ENCODE results near the gene SH3RF3.

Gene SH3RF3

DNA sequence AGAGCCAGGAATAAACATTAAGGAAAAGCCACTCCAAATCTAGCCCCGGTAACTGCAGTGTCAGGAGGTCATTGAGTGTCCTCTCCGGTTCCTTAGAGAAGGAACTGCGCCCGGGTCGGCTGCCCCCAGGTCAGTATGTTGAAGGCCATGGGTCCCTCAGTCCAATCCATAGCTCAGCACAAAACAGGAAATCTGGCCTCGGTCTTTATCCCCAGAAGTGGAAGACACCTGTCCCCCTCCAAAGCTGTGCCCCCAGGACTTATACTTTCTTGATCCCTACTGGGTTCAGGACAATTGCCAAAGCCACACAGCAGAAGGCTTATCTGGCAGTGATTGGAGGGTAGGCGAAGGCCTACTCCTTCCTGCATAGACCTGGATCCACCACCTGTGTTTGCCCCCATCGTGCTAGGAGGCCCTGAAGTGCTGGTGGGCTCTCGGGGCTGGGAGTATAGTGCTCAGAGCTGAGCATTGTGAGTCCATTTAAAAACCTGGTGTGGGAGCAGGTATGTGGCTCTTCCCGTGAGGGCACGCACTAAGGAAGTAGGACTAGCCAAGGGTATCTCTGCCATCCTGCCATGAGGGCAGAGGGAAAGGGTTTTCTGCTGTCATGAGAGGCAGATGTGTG, 306.2 kb downstream of the SH3RF3 start:
- TF ChIP-seq, protein P1, sequence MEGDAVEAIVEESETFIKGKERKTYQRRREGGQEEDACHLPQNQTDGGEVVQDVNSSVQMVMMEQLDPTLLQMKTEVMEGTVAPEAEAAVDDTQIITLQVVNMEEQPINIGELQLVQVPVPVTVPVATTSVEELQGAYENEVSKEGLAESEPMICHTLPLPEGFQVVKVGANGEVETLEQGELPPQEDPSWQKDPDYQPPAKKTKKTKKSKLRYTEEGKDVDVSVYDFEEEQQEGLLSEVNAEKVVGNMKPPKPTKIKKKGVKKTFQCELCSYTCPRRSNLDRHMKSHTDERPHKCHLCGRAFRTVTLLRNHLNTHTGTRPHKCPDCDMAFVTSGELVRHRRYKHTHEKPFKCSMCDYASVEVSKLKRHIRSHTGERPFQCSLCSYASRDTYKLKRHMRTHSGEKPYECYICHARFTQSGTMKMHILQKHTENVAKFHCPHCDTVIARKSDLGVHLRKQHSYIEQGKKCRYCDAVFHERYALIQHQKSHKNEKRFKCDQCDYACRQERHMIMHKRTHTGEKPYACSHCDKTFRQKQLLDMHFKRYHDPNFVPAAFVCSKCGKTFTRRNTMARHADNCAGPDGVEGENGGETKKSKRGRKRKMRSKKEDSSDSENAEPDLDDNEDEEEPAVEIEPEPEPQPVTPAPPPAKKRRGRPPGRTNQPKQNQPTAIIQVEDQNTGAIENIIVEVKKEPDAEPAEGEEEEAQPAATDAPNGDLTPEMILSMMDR (IDR thresholded peaks at IDR 0.05; ENCODE audit: low read length, missing control alignments): no peak
- no peak for DNase-seq (ENCODE audit: low read depth)
- no peak overlapping the region for H3K4me3 ChIP-seq (replicated peaks; ENCODE audit: low read depth, low read length)

DNA sequence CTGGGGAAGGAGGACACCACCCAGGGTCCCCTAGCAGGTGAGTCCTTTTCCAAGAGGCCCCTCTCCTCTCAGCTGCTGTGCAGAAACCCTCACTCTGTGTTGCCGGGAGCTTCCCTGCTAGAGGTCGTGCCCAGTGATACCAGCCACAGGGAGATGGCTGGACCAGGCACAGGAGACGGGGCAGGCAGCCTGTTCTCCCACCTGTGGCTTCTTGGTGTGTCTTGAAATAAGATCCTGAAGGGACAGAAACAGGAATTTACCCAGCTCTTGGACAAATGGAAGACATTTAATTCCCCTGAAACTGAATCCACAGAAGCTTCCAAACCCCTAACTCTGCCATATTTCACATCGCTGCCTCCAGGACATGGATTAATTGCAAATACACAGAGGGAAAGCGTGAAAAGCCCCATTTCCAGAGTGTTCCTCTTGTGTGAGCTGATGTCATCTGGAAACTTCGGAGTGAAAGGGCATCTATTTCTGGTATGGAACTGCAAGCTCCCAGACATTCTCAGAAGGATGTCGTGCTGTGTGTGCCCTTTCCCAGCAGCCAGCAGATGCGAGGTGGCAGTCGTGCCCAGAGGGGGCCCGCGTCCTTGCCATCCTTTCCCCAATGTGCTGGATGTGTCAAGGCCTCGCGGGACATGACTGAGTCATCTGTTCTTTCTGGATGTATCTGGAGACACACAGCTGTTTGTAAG, 307.0 kb downstream of the SH3RF3 start:
- TF ChIP-seq, protein P1 (IDR thresholded peaks at IDR 0.05; ENCODE audit: low read length, missing control alignments): no peak
- peak; percentile 21 for DNase-seq (ENCODE audit: low read depth)
- H3K4me3 ChIP-seq (replicated peaks; ENCODE audit: low read depth, low read length): no peak overlapping the region

DNA sequence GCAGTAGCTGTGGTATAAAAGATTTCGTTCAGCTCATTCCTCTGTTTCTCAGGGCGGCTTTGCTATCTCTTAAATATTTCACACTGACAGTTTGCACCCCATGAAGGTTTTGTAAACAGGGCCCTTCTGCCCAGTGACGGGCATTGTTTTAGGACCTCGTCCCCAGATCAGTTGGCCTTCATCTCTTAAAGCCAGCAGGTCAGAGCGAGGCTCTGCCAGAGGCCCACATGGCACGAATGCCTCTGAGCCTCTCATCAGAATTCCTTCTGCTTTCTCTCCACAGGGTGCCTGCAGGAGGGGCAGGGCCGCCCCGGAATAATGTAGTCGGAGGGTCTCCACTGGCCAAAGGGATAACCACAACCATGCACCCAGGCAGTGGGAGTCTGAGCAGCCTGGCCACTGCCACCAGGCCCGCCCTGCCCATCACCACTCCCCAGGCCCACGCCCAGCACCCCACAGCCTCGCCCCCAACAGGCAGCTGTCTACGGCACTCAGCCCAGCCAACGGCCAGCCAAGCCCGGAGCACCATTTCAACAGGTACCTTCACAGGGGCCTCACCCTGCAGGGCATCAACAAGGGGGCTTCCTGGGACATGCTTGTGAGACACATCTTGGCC, 307.7 kb downstream of the SH3RF3 start:
- TF ChIP-seq, protein P1 (IDR thresholded peaks at IDR 0.05; ENCODE audit: low read length, missing control alignments): no peak
- H3K4me3 ChIP-seq (replicated peaks; ENCODE audit: low read depth, low read length): no peak overlapping the region
- DNase-seq (ENCODE audit: low read depth): no peak

DNA sequence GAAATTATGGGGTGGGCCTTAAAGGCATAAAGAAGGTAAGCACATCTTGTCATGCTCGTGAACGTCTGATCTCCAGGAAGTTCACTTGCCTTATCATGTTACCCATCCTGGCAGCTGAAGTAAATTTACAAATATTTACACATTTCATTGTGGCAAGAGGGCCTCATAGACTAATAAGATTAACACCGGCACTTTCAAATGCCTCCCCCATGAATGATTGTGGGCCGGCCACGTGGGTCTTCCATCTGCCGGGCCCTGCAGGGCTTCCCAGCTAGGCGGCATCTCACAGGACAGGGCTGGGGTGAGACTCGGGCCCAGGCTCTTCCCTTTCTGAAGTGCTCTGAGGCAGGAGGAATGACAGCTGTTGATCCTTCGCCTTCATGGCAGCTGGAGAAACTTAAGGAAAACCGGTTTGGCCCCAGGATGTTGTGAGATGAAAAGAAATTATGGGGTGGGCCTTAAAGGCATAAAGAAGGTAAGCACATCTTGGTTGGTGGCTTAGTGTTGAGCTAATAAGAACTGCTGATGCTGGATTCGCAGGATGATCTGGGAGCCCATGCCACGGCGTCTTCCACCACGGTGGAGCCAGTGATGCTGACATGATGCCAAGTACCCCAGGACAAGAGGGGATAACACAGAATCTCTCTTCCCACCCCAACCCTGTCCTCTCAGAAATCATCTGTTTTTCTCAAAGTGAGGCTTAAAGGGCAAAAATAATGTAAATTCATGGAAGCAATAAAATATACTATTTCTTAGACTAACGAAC, 308.5 kb downstream of the SH3RF3 start:
- H3K4me3 ChIP-seq (replicated peaks; ENCODE audit: low read depth, low read length): no peak overlapping the region
- TF ChIP-seq, protein P1 (IDR thresholded peaks at IDR 0.05; ENCODE audit: low read length, missing control alignments): no peak
- DNase-seq (ENCODE audit: low read depth): no peak

DNA sequence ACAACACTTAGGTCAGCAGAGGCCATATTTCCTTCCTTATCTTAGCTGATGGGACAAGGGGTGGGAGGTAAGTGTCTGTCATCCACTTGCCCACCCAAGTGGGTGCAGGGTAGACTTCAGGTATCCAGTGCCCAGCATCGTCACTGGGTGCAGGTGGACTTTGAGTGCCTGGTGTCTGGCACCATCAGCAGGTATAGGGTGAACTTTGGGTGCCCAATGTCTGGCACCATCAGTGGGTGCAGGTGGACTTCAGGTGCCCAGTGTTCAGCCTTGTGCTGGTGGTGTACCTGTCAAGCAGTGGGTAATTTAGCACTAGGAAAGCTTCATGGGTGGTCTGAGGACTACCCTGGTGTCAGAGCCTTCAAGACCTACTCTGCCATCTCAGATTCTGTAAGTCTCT, 309.1 kb downstream of the SH3RF3 start:
- H3K4me3 ChIP-seq (replicated peaks; ENCODE audit: low read depth, low read length): no peak overlapping the region
- no peak for DNase-seq (ENCODE audit: low read depth)
- TF ChIP-seq, protein P1 (IDR thresholded peaks at IDR 0.05; ENCODE audit: low read length, missing control alignments): no peak

DNA sequence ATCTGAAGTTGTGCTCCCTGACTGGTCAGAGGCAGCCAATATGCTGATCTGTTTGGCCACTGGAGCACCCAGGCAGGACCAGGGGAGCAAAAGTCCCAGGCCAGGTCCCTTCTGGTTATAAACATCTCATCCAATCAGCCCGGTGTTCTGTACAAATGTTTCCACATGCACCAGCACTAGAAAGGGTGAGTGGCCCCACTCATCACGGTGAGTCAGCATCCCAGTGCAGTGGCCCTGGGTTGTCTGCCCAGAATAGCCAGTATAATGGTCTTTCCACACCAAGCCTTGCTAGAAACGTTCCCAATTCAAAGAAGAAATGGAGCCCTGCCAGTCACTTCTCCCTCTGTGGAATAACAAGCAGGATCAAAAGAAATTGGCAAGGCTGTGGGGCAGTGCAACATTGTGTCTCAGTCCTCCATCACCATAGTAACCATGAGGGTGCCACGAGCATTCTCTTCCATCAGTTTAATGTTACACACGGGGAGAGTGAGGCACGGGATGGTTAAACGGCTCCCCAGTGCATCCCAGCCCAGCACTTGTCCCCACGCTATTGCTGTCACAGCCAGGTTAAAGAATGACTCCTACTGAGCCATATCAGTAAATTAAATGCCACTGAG, 309.9 kb downstream of the SH3RF3 start:
- DNase-seq (ENCODE audit: low read depth): peak; percentile 81
- TF ChIP-seq, protein P1 (IDR thresholded peaks at IDR 0.05; ENCODE audit: low read length, missing control alignments): no peak
- H3K4me3 ChIP-seq (replicated peaks; ENCODE audit: low read depth, low read length): no peak overlapping the region
